ENCODE results near the gene UNC45A. TPM values are rescaled to one million over a fixed set of nuclear protein-coding genes. Genes with fewer than 3 reads are reported as not detected.

UNC45A gene
- total RNA-seq, 1 donor from 2014 or later = 72.8 TPM

GRCh38 chr15:90974216-90974615 is 39.1 kb downstream of the UNC45A start:
- peaks cover 26% of the 10 kb centered on the region for H3K36me3 Mint-ChIP-seq (ENCODE audit: low read depth)
- ChIA-PET CTCF (no interaction called here), POLR2A (no interaction called here)

GRCh38 chr15:90979582-90979981 is 44.5 kb downstream of the UNC45A start:
- POLR2A ChIA-PET = no interaction called here
- no peak for DNase-seq
- Mint-ChIP-seq H3K9me3 (no peaks in the 10 kb centered on the region), H3K4me3 (no peak overlapping the region), H3K27ac (no peak overlapping the region), H3K4me1 (peaks cover 20% of the 10 kb centered on the region), H3K36me3 (ENCODE audit: low read depth) (peaks cover 12% of the 10 kb centered on the region), H3K27me3 (no peaks in the 10 kb centered on the region)
- CTCF ChIA-PET = interaction anchor here (1.0 to 4.0 kb wide), 4 partner anchors 13 to 53 kb away, joined by 3 to 26 read pairs (median 4); no protein-coding TSS in a partner anchor
- intact Hi-C loops (cut with micrococcal nuclease) = no loop called here
- no peak for TF ChIP-seq CTCF (IDR thresholded peaks at IDR 0.05)
- ATAC-seq (ENCODE audit: low read depth) = no peak

More at GRCh38 chr15:90974216-90974615, 39.1 kb downstream of the UNC45A start:
- no peaks in the 10 kb centered on the region for H3K27me3 Mint-ChIP-seq
- H3K4me3 Mint-ChIP-seq = no peak overlapping the region
- ATAC-seq (ENCODE audit: low read depth) (no peak), DNase-seq (no peak)
- H3K4me1 Mint-ChIP-seq = no peaks in the 10 kb centered on the region
- no peak for TF ChIP-seq CTCF (IDR thresholded peaks at IDR 0.05)
- intact Hi-C loops (cut with micrococcal nuclease) = no loop called here
- no peaks in the 10 kb centered on the region for H3K9me3 Mint-ChIP-seq
- no peak overlapping the region for H3K27ac Mint-ChIP-seq

GRCh38 chr15:90981681-90982080 is 46.6 kb downstream of the UNC45A start:
- CTCF ChIA-PET = interaction anchor here (1.5 to 4.0 kb wide), 2 partner anchors 26 to 79 kb away, joined by 4 to 26 read pairs; no protein-coding TSS in a partner anchor
- intact Hi-C loops (cut with micrococcal nuclease) = loop anchor here (2.0 kb wide), 1 partner anchor 27 kb away; the partner anchor contains the start of gene RCCD1
- peak; percentile 94 for ATAC-seq (ENCODE audit: low read depth)
- POLR2A ChIA-PET = interaction anchor here (0.7 to 2.4 kb wide), 5 partner anchors 9 to 79 kb away, joined by 3 to 17 read pairs (median 4); partner anchors contain the start of genes MAN2A2 and RCCD1
- Mint-ChIP-seq H3K9me3 (no peaks in the 10 kb centered on the region), H3K4me1 (peaks cover 28% of the 10 kb centered on the region), H3K27ac (peak overlapping the region; percentile 77), H3K4me3 (peak overlapping the region; percentile 21), H3K27me3 (no peaks in the 10 kb centered on the region), H3K36me3 (ENCODE audit: low read depth) (peaks cover 4% of the 10 kb centered on the region)
- TF ChIP-seq CTCF (IDR thresholded peaks at IDR 0.05) = no peak
- DNase-seq = no peak

GRCh38 chr15:90982135-90982534 is 47.0 kb downstream of the UNC45A start:
- DNase-seq = no peak
- TF ChIP-seq CTCF (IDR thresholded peaks at IDR 0.05) = no peak
- ATAC-seq (ENCODE audit: low read depth) = peak; percentile 43
- no peaks in the 10 kb centered on the region for H3K9me3 Mint-ChIP-seq
- H3K27me3 Mint-ChIP-seq = no peaks in the 10 kb centered on the region
- H3K27ac Mint-ChIP-seq = peak overlapping the region; percentile 77
- ChIA-PET CTCF (interaction anchor here (4.0 kb wide), 1 partner anchor 26 kb away, joined by 26 read pairs; no protein-coding TSS in a partner anchor), POLR2A (interaction anchor here (1.0 to 2.4 kb wide), 5 partner anchors 12 to 79 kb away, joined by 3 to 17 read pairs (median 4); partner anchors contain the start of genes MAN2A2 and RCCD1)
- H3K4me3 Mint-ChIP-seq = peak overlapping the region; percentile 21
- intact Hi-C loops (cut with micrococcal nuclease) = no loop called here
- H3K4me1 Mint-ChIP-seq = peaks cover 32% of the 10 kb centered on the region
- peaks cover 4% of the 10 kb centered on the region for H3K36me3 Mint-ChIP-seq (ENCODE audit: low read depth)

GRCh38 chr15:90986790-90987507 is 51.9 kb downstream of the UNC45A start:
- peak overlapping the region; percentile 53 for H3K27ac Mint-ChIP-seq
- no peaks in the 10 kb centered on the region for H3K27me3 Mint-ChIP-seq
- intact Hi-C loops (cut with micrococcal nuclease) = no loop called here
- H3K4me3 Mint-ChIP-seq = no peak overlapping the region
- H3K4me1 Mint-ChIP-seq = peaks cover 38% of the 10 kb centered on the region
- H3K9me3 Mint-ChIP-seq = no peaks in the 10 kb centered on the region
- ChIA-PET CTCF (interaction anchor here (1.1 to 1.8 kb wide), 3 partner anchors 30 to 55 kb away, joined by 3 to 7 read pairs (median 6); partner anchors contain the start of gene HDDC3), POLR2A (no interaction called here)
- ATAC-seq (ENCODE audit: low read depth) (no peak), DNase-seq (no peak)
- no peak for TF ChIP-seq CTCF (IDR thresholded peaks at IDR 0.05)
- peaks cover 1% of the 10 kb centered on the region for H3K36me3 Mint-ChIP-seq (ENCODE audit: low read depth)

Data from activated B cell treated with CpG ODN at 0.5 μM for 24 hours (primary cell).